Tibial nerve (tissue), 4 donors: Measurements from ENCODE around the gene TAS2R19. TPM values are rescaled to one million over a fixed set of nuclear protein-coding genes. Genes with fewer than 3 reads are reported as not detected.
"Not testable (repeated sequence)": the region's sequence is repeated elsewhere in the genome, so short reads cannot be mapped to it uniquely, and the experiment has no call there.

Experiments used
- DNase-seq, 2 donors: peaks; one replicate each; pipeline ENCODE4 v3.0.0-alpha.2; 2019; ENCODE audit warnings: low spot score in 2 of 2
- H3K27ac ChIP-seq, 4 donors: fragments of 200-600 bp; sonication (generic) in 3 of 4; one replicate each; pipeline ENCODE4 v1.5.1; 2017 to 2019; ENCODE audit warnings: mild to moderate bottlenecking in 1 of 4
- H3K27me3 ChIP-seq, 2 donors: fragments of 200-600 bp; sonication (generic) in 1 of 2; one replicate each; pipeline versions ENCODE4 v1.5.1 to v1.6.0; 2017 to 2019
- H3K36me3 ChIP-seq, 3 donors: fragments of 200-600 bp; sonication (generic); one replicate each; pipeline ENCODE4 v1.5.1; 2018 to 2019
- H3K4me1 ChIP-seq, 4 donors: fragments of 200-600 bp; sonication (generic) in 3 of 4; one replicate each; pipeline ENCODE4 v1.5.1; 2017 to 2019
- H3K4me3 ChIP-seq, 4 donors: fragments of 200-600 bp; sonication (generic) in 3 of 4; one replicate each; pipeline ENCODE4 v1.5.1; 2017 to 2019; ENCODE audit warnings: mild to moderate bottlenecking in 1 of 4, moderate library complexity in 1 of 4
- H3K9me3 ChIP-seq, 4 donors: fragments of 200-600 bp; sonication (generic) in 3 of 4; one replicate each; pipeline ENCODE4 v1.5.1; 2017 to 2019
- CTCF ChIP-seq, 5 experiments: fragments of 200-600 bp in 3 of 5; fragments of 450-650 bp in 2 of 5; sonication (generic) in 3 of 5; IDR thresholded peaks; one replicate each; pipeline ENCODE4 v1.5.1; 2016 to 2019; ENCODE audit warnings: antibody characterized with exemption in 5 of 5, mild to moderate bottlenecking in 3 of 5, moderate library complexity in 2 of 5
- EP300 ChIP-seq, 2 donors: sonication (generic); formaldehyde crosslinking; IDR thresholded peaks; one replicate each; pipeline ENCODE4 v1.6.1; 2017; ENCODE audit warnings: antibody characterized with exemption in 2 of 2, mild to moderate bottlenecking in 1 of 2
- POLR2A ChIP-seq, 2 donors: fragments of 450-650 bp; IDR thresholded peaks; one replicate each; pipeline ENCODE4 v1.6.1; 2017; ENCODE audit warnings: antibody characterized with exemption in 2 of 2, mild to moderate bottlenecking in 2 of 2, moderate library complexity in 2 of 2
- WGBS, 2 donors: methylation state at CpG; one replicate each; pipeline ENCODE4 v1.1.5; 2018; 5-methylcytosine and 5-hydroxymethylcytosine counted together
- total RNA-seq, 4 donors: library from RNA; depleted of rRNA; stranded (reverse); fragments of >200 nt; gene quantifications; one replicate each; pipeline ENCODE4 v1.1.0, GENCODE V29; 2016

TAS2R19 gene
- total RNA-seq: 10 to 100 TPM in 2 of 4 donors, 1 to 10 TPM in 2; 7.3 to 14.9 (median 9.9) TPM

- Histone ChIP-seq H3K27me3 (no peaks in the 10 kb centered on the region), H3K27ac (no peak within 1 kb of the TSS), H3K36me3 (peaks cover 0 to 21% (median 0%) of the 10 kb centered on the region in 3 donors), H3K9me3 (peaks cover 0 to 5% (median 0%) of the 10 kb centered on the region in 4 donors), H3K4me1 (no peaks in the 10 kb centered on the region), H3K4me3 (no peak within 1 kb of the TSS)
- DNase-seq: no peak
- no peak for TF ChIP-seq POLR2A (IDR thresholded peaks at IDR 0.05)
- TF ChIP-seq CTCF (IDR thresholded peaks at IDR 0.05): no peak
- no peak for TF ChIP-seq EP300 (IDR thresholded peaks at IDR 0.05)
- 67 to 68% methylated on average over 1 of the region's 1 CpG for WGBS, 2 donors
Measured at GRCh38 chr12:11022520-11022919, at the start of gene TAS2R19. TAS2R19 (minus strand) TSS chr12:11022620; CDS start chr12:11022571, 49 bp downstream.

GRCh38 chr12:11071414-11071813, 49.0 kb upstream of the TAS2R19 start:
- no peaks in the 10 kb centered on the region for H3K36me3 ChIP-seq
- H3K4me1 ChIP-seq: peaks cover 0 to 10% (median 4%) of the 10 kb centered on the region in 4 donors
- no peaks in the 10 kb centered on the region for H3K27me3 ChIP-seq
- H3K4me3 ChIP-seq: no peak overlapping the region
- WGBS, 2 donors: 49 to 65% methylated on average over 4 of the region's 4 CpGs
- no peak for TF ChIP-seq EP300 (IDR thresholded peaks at IDR 0.05)
- no peak for TF ChIP-seq POLR2A (IDR thresholded peaks at IDR 0.05)
- no peak for TF ChIP-seq CTCF (IDR thresholded peaks at IDR 0.05)
- H3K27ac ChIP-seq: no peak overlapping the region
- no peak for DNase-seq
- no peaks in the 10 kb centered on the region for H3K9me3 ChIP-seq

- H3K4me3 ChIP-seq: no peak overlapping the region
- H3K27ac ChIP-seq: no peak overlapping the region
- peaks cover 0 to 10% (median 4%) of the 10 kb centered on the region in 4 donors for H3K4me1 ChIP-seq
- DNase-seq: no peak
- H3K27me3 ChIP-seq: no peaks in the 10 kb centered on the region
- WGBS, 2 donors: 31 to 46% methylated on average over 1 of the region's 1 CpG
- TF ChIP-seq EP300 (IDR thresholded peaks at IDR 0.05): no peak
- no peak for TF ChIP-seq CTCF (IDR thresholded peaks at IDR 0.05)
- TF ChIP-seq POLR2A (IDR thresholded peaks at IDR 0.05): no peak
- H3K9me3 ChIP-seq: no peaks in the 10 kb centered on the region
- no peaks in the 10 kb centered on the region for H3K36me3 ChIP-seq
Measured at GRCh38 chr12:11070999-11071398, 48.6 kb upstream of the TAS2R19 start.

GRCh38 chr12:11069854-11070365, 47.5 kb upstream of the TAS2R19 start:
- no peaks in the 10 kb centered on the region for H3K9me3 ChIP-seq
- 85 to 87% methylated on average over 5 of the region's 5 CpGs for WGBS, 2 donors
- H3K4me3 ChIP-seq: no peak overlapping the region
- no peak overlapping the region for H3K27ac ChIP-seq
- no peaks in the 10 kb centered on the region for H3K36me3 ChIP-seq
- TF ChIP-seq POLR2A (IDR thresholded peaks at IDR 0.05) (no peak), EP300 (IDR thresholded peaks at IDR 0.05) (no peak), CTCF (IDR thresholded peaks at IDR 0.05) (no peak)
- no peak for DNase-seq
- H3K27me3 ChIP-seq: no peaks in the 10 kb centered on the region
- peaks cover 0 to 10% (median 4%) of the 10 kb centered on the region in 4 donors for H3K4me1 ChIP-seq

GRCh38 chr12:11067514-11067913, 45.1 kb upstream of the TAS2R19 start:
- Histone ChIP-seq H3K27ac (no peak overlapping the region), H3K4me1 (peaks cover 0 to 10% (median 3%) of the 10 kb centered on the region in 4 donors), H3K4me3 (no peak overlapping the region), H3K9me3 (no peaks in the 10 kb centered on the region), H3K36me3 (no peaks in the 10 kb centered on the region), H3K27me3 (no peaks in the 10 kb centered on the region)
- peak in 1 of 2 donors; percentile 12 for DNase-seq
- 43 to 49% methylated on average over 2 of the region's 2 CpGs for WGBS, 2 donors
- TF ChIP-seq POLR2A (IDR thresholded peaks at IDR 0.05) (no peak), CTCF (IDR thresholded peaks at IDR 0.05) (no peak), EP300 (IDR thresholded peaks at IDR 0.05) (no peak)

GRCh38 chr12:11062194-11062593, 39.8 kb upstream of the TAS2R19 start, which contains the start of gene TAS2R46:
TAS2R46 (minus strand) TSS chr12:11062294; CDS start chr12:11062294, 0 bp downstream.
- not testable (repeated sequence) for H3K36me3 ChIP-seq, H3K9me3 ChIP-seq, H3K4me3 ChIP-seq, H3K27ac ChIP-seq, H3K4me1 ChIP-seq, H3K27me3 ChIP-seq, DNase-seq
- WGBS, 2 donors: 65 to 70% methylated on average over 1 of the region's 1 CpG
